ENCODE measurements around the gene MOB1B.

GRCh38 chr4:70859066-70859465 lies 43.1 kb upstream of the MOB1B start:
- no peak for TF ChIP-seq CTCF (IDR thresholded peaks at IDR 0.05; ENCODE audit: borderline replicate concordance, extremely low read depth, low read length, poor library complexity, severe bottlenecking)
- no peak for TF ChIP-seq EZH2 (IDR thresholded peaks at IDR 0.05; ENCODE audit: borderline replicate concordance, low read depth, low read length, severe bottlenecking)
